Neural cell (in vitro differentiated cells): ENCODE data around the gene SAT1. TPM values are rescaled to one million over a fixed set of nuclear protein-coding genes. Genes with fewer than 3 reads are reported as not detected.

Experiments used
- H2AFZ ChIP-seq: fragments of 200-600, 300-800 bp; sonication (generic), shearing (Covaris generic); 2 replicates; pipeline ENCODE4 v1.6.0; 2014; ENCODE audit warnings: low read depth, mild to moderate bottlenecking, antibody characterized with exemption, low read length, moderate library complexity
- H3F3A ChIP-seq: fragments of 200-600 bp; shearing (Covaris generic); 2 replicates; pipeline ENCODE4 v1.6.1; 2016; ENCODE audit warnings: mild to moderate bottlenecking, moderate library complexity, mixed read lengths, antibody characterized with exemption, low read length; ENCODE audit not compliant: insufficient read depth, poor library complexity, severe bottlenecking
- H3K27ac ChIP-seq: fragments of 200-600, 300-800 bp; sonication (generic), shearing (Covaris generic); 2 replicates; pipeline ENCODE4 v1.5.1; 2014; ENCODE audit warnings: mild to moderate bottlenecking, low read length, moderate library complexity
- H3K27me3 ChIP-seq: fragments of 300-800, 200-600 bp; sonication (generic), shearing (Covaris generic); 2 replicates; pipeline ENCODE4 v1.6.0; 2014; ENCODE audit warnings: mild to moderate bottlenecking, low read depth, low read length, moderate library complexity; ENCODE audit not compliant: insufficient read depth
- H3K36me3 ChIP-seq: fragments of 300-800, 200-600 bp; sonication (generic), shearing (Covaris generic); 2 replicates; pipeline ENCODE4 v1.5.1; 2014; ENCODE audit warnings: mild to moderate bottlenecking, antibody characterized with exemption, low read length, moderate library complexity; ENCODE audit not compliant: insufficient read depth
- H3K4me2 ChIP-seq: fragments of 300-800, 200-600 bp; sonication (generic), shearing (Covaris generic); 2 replicates; pipeline ENCODE4 v1.6.0; 2014; ENCODE audit warnings: mild to moderate bottlenecking, low read length
- H3K4me3 ChIP-seq: fragments of 300-800, 200-600 bp; sonication (generic), shearing (Covaris generic); 2 replicates; pipeline ENCODE4 v1.5.1; 2014; ENCODE audit warnings: mild to moderate bottlenecking, low read length, moderate library complexity
- H3K79me2 ChIP-seq: fragments of 200-600 bp; shearing (Covaris generic); replicated peaks from 2 replicates; pipeline ENCODE4 v1.6.0; 2014; ENCODE audit warnings: mild to moderate bottlenecking, low read length, moderate library complexity; ENCODE audit not compliant: insufficient read depth
- H3K9ac ChIP-seq: fragments of 300-800, 200-600 bp; sonication (generic), shearing (Covaris generic); 2 replicates; pipeline ENCODE4 v1.6.1; 2016; ENCODE audit warnings: mild to moderate bottlenecking, low read length, mixed read lengths
- H3K9me2 ChIP-seq: fragments of 200-600 bp; shearing (Covaris generic); 2 replicates; pipeline ENCODE4 v1.6.1; 2016; ENCODE audit warnings: mild to moderate bottlenecking, low read length, mixed read lengths; ENCODE audit not compliant: insufficient read depth
- H3K9me3 ChIP-seq: fragments of 200-600, 300-800 bp; sonication (generic), shearing (Covaris generic); 2 replicates; pipeline ENCODE4 v1.6.1; 2016; ENCODE audit warnings: mild to moderate bottlenecking, mixed run types, low read length, moderate library complexity, mixed read lengths
- H4K20me1 ChIP-seq: fragments of 200-600 bp; shearing (Covaris generic); 2 replicates; pipeline ENCODE4 v1.6.1; 2016; ENCODE audit warnings: mild to moderate bottlenecking, mixed run types; ENCODE audit not compliant: insufficient read depth
- EP300 ChIP-seq: fragments of 450-650 bp; conservative IDR thresholded peaks from 2 replicates; pipeline ENCODE4 v1.6.1; 2014; ENCODE audit warnings: antibody characterized with exemption, mild to moderate bottlenecking, moderate library complexity; ENCODE audit not compliant: poor library complexity, severe bottlenecking
- EZH2 ChIP-seq: fragments of 200-600, 300-800 bp; shearing (Covaris generic), sonication (generic); IDR thresholded peaks from 2 replicates; pipeline ENCODE4 v1.6.1; 2014; ENCODE audit warnings: antibody characterized with exemption, low read length, borderline replicate concordance, mild to moderate bottlenecking; ENCODE audit not compliant: insufficient read depth, poor library complexity, severe bottlenecking
- MXI1 ChIP-seq: fragments of 450-650 bp; conservative IDR thresholded peaks from 2 replicates; pipeline ENCODE4 v1.6.1; 2014; ENCODE audit warnings: antibody characterized with exemption, mild to moderate bottlenecking; ENCODE audit not compliant: poor library complexity, severe bottlenecking
- POLR2AphosphoS5 ChIP-seq: IDR thresholded peaks from 2 replicates; pipeline ENCODE4 v1.6.1; 2012
- RAD21 ChIP-seq: fragments of 450-650 bp; conservative IDR thresholded peaks from 2 replicates; pipeline ENCODE4 v1.6.1; 2014; ENCODE audit warnings: antibody characterized with exemption, mild to moderate bottlenecking, moderate library complexity
- SMC3 ChIP-seq: fragments of 450-650 bp; conservative IDR thresholded peaks from 2 replicates; pipeline ENCODE4 v1.6.1; 2014; ENCODE audit warnings: antibody characterized with exemption, mild to moderate bottlenecking, moderate library complexity; ENCODE audit not compliant: poor library complexity
- TAF1 ChIP-seq: IDR thresholded peaks from 2 replicates; pipeline ENCODE4 v1.6.1; 2012; ENCODE audit warnings: low read depth
- polyA plus RNA-seq: library from polyadenylated mRNA; depleted of rRNA; stranded (reverse); fragments of >200 nt; gene quantifications from 2 replicates; pipeline ENCODE4 v1.2.3, GENCODE V29; 2014
- TF ChIP-seq, protein P1 (sequence below): fragments of 450-650 bp; IDR thresholded peaks from 2 replicates; pipeline ENCODE4 v1.5.1; 2014; ENCODE audit warnings: antibody characterized with exemption, mild to moderate bottlenecking, moderate library complexity; ENCODE audit not compliant: poor library complexity, severe bottlenecking
- TF ChIP-seq, protein P2 (sequence below): IDR thresholded peaks from 2 replicates; pipeline ENCODE4 v1.6.1; 2012; ENCODE audit warnings: borderline replicate concordance

SAT1 gene
- polyA plus RNA-seq, 1 donor from 2014 or later, result 95.2 TPM

GRCh38 chrX:23754664-23755063, 28.3 kb upstream of the SAT1 start:
- no peak overlapping the region for H3K27ac ChIP-seq
- no peaks in the 10 kb centered on the region for H3K36me3 ChIP-seq
- no peaks in the 10 kb centered on the region for H3K9me3 ChIP-seq
- no peak overlapping the region for H2AFZ ChIP-seq
- no peaks in the 10 kb centered on the region for H3K9me2 ChIP-seq
- no peaks in the 10 kb centered on the region for H3K27me3 ChIP-seq
- H3K79me2 ChIP-seq, result no peaks in the 10 kb centered on the region
- H3F3A ChIP-seq, result no peaks in the 10 kb centered on the region
- no peak overlapping the region for H3K4me2 ChIP-seq
- H4K20me1 ChIP-seq, result no peaks in the 10 kb centered on the region
- H3K4me3 ChIP-seq, result no peak overlapping the region
- no peak overlapping the region for H3K9ac ChIP-seq
- TF ChIP-seq RAD21 (no peak), SMC3 (no peak), EP300 (no peak), MXI1 (no peak), EZH2 (no peak), POLR2AphosphoS5 (no peak), TAF1 (no peak)
- TF ChIP-seq, protein P1, sequence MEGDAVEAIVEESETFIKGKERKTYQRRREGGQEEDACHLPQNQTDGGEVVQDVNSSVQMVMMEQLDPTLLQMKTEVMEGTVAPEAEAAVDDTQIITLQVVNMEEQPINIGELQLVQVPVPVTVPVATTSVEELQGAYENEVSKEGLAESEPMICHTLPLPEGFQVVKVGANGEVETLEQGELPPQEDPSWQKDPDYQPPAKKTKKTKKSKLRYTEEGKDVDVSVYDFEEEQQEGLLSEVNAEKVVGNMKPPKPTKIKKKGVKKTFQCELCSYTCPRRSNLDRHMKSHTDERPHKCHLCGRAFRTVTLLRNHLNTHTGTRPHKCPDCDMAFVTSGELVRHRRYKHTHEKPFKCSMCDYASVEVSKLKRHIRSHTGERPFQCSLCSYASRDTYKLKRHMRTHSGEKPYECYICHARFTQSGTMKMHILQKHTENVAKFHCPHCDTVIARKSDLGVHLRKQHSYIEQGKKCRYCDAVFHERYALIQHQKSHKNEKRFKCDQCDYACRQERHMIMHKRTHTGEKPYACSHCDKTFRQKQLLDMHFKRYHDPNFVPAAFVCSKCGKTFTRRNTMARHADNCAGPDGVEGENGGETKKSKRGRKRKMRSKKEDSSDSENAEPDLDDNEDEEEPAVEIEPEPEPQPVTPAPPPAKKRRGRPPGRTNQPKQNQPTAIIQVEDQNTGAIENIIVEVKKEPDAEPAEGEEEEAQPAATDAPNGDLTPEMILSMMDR, result no peak
- TF ChIP-seq, protein P2, sequence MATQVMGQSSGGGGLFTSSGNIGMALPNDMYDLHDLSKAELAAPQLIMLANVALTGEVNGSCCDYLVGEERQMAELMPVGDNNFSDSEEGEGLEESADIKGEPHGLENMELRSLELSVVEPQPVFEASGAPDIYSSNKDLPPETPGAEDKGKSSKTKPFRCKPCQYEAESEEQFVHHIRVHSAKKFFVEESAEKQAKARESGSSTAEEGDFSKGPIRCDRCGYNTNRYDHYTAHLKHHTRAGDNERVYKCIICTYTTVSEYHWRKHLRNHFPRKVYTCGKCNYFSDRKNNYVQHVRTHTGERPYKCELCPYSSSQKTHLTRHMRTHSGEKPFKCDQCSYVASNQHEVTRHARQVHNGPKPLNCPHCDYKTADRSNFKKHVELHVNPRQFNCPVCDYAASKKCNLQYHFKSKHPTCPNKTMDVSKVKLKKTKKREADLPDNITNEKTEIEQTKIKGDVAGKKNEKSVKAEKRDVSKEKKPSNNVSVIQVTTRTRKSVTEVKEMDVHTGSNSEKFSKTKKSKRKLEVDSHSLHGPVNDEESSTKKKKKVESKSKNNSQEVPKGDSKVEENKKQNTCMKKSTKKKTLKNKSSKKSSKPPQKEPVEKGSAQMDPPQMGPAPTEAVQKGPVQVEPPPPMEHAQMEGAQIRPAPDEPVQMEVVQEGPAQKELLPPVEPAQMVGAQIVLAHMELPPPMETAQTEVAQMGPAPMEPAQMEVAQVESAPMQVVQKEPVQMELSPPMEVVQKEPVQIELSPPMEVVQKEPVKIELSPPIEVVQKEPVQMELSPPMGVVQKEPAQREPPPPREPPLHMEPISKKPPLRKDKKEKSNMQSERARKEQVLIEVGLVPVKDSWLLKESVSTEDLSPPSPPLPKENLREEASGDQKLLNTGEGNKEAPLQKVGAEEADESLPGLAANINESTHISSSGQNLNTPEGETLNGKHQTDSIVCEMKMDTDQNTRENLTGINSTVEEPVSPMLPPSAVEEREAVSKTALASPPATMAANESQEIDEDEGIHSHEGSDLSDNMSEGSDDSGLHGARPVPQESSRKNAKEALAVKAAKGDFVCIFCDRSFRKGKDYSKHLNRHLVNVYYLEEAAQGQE, result no peak

DNA sequence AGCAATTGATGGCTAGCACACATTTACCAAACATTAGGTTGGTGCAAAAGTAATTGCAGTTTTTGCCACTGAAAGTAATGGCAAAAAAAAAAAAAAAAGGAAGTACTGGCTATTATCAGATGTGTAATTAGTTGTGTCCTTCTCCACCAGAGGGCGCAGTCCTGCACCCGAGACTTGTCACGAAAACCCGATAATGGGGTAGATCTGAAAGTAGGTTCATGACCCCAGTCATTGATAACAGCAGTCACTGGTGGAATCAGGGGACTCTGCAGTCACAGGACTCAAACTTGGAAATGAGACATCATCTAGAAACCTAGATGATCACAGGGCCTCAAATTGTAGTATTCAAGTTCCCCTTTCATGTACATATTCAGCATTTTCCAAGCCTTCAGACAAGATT, 26.8 kb upstream of the SAT1 start:
- H3K4me2 ChIP-seq, result no peak overlapping the region
- H3K4me3 ChIP-seq, result no peak overlapping the region
- H3K9me3 ChIP-seq, result no peaks in the 10 kb centered on the region
- H3K27me3 ChIP-seq, result no peaks in the 10 kb centered on the region
- no peak overlapping the region for H3K27ac ChIP-seq
- no peaks in the 10 kb centered on the region for H3K36me3 ChIP-seq
- no peaks in the 10 kb centered on the region for H3F3A ChIP-seq
- no peaks in the 10 kb centered on the region for H3K9me2 ChIP-seq
- H3K9ac ChIP-seq, result no peak overlapping the region
- TF ChIP-seq, protein P1, result no peak
- TF ChIP-seq TAF1 (no peak), RAD21 (no peak), EP300 (no peak), MXI1 (no peak), SMC3 (no peak), POLR2AphosphoS5 (no peak)
- H2AFZ ChIP-seq, result no peak overlapping the region
- H4K20me1 ChIP-seq, result no peaks in the 10 kb centered on the region
- H3K79me2 ChIP-seq, result no peaks in the 10 kb centered on the region
